GM19240 (cell line): ENCODE measurements around the gene FAIM2.

Experiments
- DNase-seq: peaks from one replicate; pipeline ENCODE4 v3.0.0; 2011; ENCODE audit warnings: low spot score; ENCODE audit not compliant: insufficient read length

Gene FAIM2

DNA sequence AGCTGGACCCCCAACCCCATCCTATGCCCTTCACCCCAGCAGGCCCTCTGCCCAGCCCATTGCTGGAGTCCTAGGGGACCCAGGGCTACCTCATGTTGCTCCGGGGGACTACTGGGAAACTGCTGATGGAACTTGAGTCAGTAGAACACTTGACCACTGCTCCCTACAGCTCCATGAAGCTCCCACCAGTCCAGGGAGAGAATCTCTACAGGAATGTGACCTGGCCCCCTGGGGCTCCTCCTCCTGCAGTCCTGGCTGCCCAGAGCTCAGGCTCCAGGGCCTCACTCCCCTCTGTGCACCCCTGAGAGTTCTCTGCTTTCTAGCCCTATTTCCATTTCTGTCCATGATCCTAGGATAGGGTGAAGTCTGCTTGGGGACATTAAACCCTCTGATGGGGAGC lies 36.0 kb upstream of the FAIM2 start:
- no peak for DNase-seq

DNA sequence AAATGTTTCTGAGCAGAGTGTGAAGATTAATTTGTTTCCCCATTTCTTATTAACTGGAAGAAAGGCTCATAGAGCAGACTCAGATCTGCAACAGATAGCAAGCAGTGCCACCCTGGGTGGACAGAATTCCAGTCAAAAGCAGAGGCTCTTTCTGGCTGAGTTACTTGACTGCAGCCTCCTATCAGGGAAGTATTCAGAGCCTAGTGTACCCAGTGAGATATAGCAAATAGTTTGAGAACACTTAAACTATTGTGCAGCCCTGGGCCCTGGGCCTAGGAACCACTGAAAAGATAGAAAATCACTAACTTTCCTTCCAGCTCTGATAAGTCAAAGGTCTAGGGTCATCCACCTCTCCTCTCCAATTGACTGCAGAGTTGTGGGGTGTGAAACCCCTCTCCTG lies 35.6 kb upstream of the FAIM2 start:
- DNase-seq = no peak

DNA sequence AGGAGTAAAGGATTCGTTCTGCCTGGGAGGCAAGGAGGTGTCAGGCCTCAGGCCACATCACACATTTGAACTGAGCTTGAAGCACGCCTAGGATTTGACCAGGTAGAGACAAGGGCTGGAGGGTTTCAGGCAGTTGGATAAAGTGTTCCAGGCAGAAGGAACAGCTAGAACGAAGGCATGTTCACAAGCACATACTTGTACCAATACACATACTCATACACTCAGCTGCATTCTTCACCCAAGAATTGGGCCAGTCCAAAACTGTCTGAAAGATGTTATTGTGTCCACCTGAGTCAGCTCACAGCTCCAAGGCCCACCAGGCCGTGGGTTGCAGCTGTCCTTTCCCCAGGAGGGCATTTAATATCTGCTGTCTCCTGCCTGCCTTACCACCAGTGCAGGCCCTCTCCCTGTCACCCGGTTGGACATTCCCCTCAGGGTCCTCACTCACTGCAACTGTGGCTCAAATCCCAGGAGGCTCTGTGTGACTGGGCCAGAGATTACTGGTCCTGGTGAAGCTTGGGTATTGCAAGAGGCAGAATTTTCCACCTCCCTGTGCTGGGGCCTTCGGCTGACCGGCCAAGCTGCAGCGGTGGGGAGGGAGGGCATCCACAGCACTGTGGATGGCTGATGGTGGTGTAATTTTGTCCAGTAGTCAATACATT lies 34.1 kb upstream of the FAIM2 start:
- DNase-seq = no peak

DNA sequence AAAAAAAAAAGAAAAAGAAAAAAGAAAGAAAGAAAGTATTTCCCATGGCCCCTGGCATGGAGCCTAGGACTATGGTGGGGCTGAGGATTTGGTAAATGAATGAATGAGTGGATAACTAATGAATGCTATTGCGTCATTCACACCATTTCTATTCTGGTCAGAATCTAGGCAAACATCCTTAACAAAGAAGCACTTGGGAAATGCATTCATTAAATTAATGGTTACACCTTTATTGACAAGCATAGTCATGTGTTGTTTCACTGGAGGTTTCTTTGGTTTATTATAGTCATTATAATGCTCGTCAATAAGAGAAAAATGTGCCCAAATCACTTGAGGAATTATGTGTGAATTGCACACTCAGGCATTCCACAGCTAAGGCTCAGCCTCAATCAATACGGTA lies 33.2 kb upstream of the FAIM2 start:
- no peak for DNase-seq

DNA sequence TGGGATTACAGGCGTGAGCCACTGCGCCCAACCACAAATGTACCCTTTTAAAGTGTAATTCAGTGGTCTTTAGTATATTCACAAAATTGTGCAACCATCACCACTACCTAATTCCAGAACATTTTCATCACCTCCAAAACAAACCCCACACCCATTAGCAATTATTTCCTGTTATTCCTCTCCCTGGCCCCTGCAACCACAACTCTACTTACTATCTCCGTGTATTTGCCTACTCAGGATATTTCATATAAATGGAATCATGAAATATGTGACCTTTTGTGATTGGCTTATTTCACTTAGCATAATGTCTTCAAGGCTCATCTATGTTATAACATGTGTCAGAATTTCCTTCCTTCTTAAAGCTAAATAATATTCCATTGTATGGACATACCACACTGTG lies 30.8 kb upstream of the FAIM2 start:
- no peak for DNase-seq

DNA sequence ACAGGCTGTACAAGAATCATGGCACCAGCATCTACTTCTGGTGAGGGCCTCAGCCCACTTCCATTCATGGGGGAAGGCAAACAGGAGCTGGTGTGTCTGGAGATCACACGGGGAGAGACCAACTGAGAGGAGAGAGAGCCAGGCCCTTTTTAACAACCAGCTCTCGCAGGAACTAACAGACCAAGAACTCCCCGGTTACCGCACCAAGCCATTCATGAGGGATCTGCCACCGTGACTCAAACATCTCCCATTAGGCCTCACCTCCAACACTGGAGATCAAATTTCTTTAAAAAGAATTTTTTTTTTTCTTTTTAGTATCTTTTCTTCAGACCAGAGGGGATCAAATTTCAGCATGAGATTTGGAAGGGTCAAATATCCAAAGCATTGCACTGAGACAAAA lies 30.1 kb upstream of the FAIM2 start:
- no peak for DNase-seq

DNA sequence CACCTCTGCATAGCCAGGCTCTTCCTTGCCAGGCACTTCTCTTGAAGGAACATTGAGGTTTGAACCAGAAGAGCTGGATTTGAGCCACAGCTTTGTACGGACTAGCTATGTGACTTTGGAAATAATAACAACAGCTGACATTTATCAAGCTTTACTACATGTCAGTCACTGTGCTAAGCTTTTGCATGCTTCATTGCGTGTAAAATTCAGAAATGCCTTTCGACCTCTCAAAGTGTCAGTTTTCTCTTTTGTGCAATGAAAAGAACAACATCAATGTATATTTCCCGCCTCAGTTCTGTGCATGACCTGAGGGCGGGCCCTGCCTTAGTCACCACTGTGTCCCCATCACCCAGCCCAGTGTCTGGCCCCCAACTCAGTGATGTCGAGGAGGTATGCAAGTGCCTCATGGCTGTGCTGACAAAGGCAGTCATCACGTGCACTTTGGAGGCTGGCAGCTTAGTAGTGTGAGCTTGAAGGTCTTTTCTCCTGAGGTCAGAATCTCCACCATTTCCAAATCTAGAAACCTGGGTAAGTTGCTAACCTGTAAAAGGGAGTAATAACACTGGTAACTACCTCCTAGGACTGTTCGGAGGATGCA lies 28.9 kb upstream of the FAIM2 start:
- DNase-seq = no peak

DNA sequence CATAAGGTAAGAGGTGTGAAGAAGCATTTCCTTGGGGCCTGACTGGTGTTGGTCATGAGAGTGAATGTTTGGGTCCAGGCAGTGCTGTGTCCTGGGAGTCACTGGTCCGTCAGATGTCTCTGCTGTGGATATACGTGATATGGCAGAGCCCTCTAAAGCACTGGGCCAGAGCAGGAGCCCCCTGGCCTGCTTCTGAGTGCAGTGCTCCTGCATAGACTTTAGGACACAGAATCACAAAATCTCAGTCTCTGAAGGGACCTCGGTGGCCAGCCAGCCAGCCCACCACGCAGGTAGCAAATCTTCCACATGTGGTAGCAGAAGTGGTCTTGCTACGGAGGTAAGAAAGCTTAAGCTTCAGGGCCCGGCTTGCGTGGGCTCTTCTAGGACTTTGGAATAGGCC lies 28.3 kb upstream of the FAIM2 start:
- no peak for DNase-seq

DNA sequence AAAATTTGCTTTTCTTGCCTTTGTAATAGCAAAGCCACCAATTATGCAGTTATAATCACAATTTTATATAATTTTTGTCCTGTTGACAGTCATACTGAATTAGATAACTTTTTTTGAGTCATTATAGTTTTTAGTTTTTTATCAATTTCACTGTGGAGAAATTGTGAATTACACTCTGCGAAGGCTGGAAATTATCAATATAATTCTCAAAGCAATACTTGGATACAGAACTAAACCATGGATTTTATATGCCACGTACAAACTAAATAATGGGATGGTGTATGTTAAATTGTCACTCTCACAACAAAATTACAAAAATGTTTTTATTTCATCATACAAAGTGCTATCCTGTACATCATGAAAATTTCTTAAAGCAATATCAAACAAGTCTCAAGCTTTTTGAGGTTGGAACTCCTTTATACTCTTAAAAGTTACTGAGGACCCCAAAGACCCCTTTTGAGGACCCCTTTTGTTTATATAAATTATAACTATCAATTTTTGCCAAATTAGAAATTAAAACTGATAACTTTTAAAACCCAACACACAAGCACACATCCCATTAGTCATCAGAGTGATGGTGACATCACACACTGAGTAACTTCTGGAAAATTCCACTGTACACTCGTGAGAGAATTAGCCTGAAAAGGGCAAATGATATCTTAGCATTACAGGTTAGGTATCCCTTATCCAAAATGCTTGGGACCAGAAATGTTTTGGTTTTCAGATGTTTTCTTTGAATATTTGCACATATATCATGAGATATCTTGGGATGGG lies 27.0 kb upstream of the FAIM2 start:
- DNase-seq = no peak

DNA sequence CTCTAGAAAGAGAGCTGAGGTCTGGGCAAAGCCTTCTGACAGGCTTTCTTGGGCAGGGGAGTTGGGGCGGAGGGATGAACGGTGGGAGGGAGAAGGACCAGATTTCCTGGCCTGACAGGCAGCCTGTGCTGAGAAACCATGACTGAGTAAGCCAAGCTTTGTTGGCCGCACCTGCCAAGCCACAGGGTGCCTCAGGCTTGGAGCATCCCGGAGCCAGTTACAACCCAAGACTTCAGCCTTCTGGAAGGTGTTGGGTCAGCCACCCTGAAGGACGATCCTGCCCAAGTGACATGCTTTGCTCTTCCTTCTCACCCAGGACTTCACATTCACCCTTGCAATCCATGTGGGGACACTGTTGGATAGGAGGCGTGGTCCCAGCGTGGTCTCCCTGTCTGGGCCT lies 25.9 kb upstream of the FAIM2 start:
- no peak for DNase-seq

DNA sequence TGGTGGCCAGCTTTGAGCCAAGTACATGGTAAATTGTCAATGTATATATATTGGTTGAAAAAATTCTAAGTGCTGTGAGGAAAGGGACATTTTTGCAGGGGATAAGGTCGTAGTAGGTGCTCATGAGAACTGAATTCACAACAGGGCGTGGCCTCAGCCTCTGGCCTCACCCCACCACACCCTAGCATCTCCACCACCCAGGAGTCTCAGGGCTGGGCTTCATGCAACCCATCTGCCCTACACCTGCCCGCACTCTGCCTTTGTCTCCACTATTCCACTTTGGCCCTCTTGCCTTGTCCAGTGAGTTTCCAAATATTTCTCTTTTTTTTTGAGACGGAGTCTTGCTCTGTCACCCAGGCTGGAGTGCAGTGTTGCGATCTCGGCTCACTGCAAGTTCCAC lies 24.8 kb upstream of the FAIM2 start:
- DNase-seq = no peak

DNA sequence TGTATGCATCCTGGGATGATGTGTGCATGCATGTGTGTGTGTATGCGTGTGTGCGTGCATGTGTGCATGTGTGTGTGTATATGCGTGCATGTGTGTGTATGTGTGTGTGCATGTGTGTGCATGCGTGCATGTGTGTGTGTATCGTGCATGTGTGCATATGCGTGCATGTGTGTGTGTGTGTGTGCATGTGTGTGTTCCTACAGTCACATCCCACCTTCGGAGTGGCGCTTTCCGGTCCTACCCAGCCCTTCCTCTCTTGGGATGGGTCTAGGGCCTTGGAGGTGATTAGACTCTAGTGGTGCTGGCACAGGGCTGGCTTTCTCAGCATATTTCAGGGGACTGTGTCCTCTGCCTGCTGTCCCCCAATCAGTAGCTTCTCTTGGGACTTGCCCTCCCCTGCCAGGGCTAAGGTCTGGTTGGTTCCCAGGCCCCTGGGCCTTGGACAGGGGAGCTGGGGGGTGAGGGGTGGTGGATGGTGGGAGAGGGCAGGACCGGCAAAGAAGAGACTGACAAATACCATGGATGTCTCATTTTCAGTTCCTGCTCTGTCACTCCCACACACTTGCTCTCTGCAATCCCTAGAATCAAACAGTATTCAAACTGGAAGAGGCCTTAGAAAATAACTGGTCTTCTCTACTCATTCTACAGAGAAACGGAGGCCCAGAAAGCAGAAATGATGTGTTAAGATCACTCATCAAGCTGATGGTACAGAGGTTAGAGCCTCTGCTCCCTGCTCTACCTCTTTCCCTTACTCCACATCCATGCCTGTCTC lies 21.9 kb upstream of the FAIM2 start:
- DNase-seq = no peak

DNA sequence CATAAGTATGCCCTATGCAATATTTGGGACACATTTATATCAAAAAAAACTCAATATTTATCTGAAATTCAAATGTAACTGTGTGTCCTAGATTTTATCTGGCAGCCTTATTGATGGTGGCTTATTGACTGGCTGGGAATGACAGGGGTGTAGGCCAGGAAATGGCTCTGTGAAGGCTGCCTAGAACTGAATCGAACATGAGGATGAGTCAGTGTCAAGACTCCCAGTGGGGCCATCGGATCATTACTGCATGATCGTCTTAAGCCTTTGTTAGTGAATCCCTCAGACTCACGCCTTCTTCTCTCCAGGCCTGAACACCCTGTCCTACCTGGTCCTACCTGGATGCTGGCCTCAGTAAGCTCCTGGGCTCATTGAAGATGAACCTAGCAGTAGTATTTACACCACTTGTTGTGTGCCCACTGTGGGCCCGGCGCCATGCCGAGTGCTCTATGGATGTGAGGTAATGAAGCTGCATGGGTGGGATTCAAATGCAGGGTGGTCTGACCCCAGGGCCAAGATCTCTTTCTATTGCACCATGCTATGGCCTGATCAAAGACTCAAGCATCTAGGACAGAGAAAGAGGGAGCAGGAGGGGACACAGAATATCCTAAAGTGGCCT lies 21.0 kb upstream of the FAIM2 start:
- DNase-seq = no peak

DNA sequence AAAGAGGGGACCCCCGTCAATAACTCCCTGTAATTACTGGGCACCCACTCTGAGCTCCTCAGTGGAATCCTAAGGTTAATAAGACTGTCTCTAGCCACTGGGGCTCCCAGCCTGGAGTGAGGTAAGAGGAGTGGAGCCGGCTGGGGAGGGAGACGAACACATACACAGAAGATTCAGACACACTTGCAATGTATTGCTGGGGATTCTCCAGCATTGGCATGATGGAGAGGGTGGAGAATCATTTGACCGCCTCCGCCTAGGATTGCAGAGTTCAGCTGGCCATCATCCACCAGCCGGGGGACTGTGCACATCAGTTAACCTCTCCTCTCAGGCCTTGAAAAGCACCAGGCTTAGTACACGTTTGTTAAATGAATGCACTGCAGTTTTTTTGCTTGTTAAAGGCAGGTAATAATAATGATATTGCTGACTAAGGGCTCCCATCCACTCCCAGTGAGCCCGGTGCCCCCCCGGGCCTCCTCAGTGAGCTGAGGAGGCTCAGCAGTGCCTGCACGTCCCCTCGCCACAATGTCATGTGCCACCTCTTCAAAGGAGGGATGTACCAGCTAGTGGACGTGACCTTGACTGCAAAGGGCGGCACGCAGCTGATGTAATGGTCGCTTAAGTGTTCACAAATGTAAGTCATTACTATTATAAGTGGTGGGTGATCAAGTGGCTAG lies 20.3 kb upstream of the FAIM2 start:
- no peak for DNase-seq

DNA sequence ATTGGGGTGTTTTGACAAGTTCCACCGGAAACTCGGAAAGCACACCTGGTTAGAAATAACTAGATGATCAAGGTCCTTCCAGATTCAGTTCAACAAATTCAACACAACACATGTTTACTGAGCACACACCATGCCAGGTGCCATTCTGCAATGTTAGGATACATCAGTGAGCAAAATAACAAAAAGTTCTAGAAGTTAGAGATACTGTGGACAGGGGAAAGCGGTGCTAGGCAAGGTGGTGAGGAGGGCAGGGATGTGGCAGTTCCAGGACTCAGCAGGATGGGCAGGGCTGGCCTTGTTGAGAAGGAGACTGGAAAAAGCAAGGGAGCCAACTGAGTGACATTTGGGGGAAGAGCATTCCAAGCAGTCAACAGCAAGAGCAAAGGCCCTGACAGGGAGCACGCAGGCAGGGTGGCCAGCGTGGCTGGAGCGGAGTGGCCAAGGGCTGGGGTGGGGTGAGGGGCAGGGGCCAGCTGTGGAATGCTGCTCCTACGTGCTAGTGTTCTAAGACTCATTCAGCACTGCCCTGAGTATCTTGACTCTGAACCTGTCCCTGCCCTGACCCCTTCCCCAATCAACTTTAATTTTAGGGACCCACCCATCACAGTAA lies 19.4 kb upstream of the FAIM2 start:
- no peak for DNase-seq

DNA sequence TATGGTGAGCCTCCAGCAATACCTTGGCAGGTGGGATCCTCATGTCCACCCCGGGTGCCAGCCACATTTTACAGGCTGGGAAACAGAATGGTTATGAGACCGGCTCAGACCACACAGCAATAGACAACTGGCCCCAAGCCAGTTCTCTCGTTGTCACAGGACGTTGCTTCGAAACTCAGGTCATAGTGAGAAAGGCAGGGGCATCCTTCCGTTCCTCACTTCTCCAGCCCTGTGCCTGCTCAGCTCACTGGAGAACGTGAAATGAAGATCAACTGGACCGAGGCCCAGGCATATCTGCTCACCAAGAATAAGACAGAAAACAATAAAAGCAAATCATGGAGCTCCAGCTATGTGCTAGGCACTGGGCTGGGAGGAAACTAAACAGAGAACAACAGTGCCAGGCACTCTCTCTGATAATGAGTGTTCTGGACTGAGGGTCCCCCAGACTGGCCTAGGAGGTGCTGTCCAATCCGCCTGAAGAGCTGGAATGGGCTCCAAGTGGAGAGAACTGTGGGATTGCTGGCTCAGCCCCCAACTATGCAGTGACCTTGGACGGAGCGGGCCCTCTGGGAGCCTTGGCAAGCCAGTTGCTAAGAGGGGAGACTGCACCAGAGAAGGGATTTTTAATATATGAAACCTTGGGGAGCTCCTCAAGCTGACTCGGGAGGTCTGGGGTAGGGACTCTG lies 18.8 kb upstream of the FAIM2 start:
- no peak for DNase-seq

DNA sequence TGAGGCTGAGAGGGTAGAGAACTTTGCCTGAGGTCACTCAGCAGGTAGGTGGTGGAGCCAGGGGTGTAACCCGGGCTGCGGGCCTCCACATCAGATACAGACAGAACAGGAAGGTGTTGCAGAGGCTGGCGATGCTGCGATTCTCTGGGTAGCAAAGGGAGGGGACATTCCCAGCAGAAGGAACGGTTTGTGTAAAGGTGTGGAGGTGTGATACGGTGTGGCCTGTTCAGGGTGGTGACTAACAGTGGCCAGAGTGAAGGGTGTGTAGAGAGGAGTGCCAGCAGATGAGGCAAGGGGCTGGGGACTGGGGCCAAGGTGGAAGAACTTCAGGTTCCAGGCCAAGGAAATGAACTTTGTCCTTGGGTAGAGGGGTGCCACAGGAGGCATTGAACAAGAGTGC lies 18.2 kb upstream of the FAIM2 start:
- no peak for DNase-seq

DNA sequence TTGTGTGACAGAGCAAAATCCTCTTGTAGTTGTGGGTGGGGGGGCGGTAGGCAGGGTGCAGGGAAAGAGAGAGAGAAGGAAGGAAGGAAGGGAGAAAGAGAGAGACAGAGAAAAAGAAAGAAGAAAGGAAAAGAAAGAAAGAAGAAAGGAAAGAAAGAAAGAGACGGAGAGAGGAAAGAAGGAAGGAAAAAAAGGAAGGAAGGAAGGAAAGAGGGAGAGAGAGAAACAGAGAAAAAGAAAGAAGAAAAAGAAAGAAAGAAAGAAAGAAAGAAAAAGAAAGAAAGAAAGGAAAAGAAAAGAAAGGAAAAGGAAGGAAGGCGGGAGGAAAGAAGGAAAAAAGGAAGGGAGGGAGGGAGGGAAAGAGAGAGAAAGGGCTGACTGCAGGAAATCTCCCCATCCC lies 17.6 kb upstream of the FAIM2 start:
- no peak for DNase-seq

DNA sequence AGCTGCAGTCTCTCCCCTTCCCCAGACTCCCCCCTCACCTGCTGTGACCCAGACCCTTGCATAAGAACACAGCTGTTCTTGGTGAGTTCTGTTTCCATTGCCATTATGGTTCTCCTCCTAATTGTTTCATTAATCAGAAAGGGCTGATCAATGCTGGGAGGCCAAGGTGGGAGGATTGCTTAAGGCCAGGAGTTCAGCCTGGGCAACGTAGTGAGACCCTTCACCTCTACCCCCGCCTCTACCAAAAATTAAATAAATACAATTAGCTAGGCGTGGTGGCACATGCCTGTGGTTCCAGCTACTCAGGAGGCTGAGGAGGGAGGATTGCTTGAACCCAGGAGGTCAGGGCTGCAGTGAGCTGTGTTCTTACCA lies 17.2 kb upstream of the FAIM2 start:
- no peak for DNase-seq

DNA sequence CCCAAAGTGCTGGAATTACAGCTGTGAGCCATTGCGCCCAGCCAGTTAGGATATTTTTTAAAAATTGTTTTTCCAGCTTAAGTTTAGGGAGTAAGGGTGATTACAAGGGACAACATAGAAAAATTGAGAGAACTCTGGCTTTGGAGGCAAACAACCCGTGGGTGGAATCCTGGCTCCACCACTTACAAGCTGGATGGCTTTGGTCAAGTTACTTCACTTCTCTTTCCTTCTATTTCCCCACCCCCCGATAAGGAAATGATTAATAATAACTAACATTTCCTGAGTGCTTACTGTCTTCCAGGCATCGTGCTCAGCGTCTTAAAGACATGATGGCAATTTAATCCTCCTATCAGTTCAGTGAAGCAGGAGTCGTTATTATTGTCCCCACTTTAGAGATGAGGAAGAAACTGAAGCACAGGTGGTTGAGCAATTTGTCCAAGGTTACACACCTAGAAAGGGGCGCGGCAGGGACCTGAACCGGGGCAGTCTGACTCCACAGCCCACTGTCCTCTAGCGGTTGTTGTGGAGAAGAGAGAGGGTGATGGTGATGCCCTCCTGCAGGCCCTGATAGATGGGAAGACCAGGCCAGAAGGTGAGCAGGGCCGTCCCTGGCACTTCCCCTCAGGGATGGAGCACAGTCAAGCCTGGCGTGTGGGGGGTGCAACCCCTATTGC lies 16.7 kb upstream of the FAIM2 start:
- no peak for DNase-seq
